Colonic mucosa (tissue), 4 donors: Measurements from ENCODE around the gene UQCR11. TPM values are rescaled to one million over a fixed set of nuclear protein-coding genes. Genes with fewer than 3 reads are reported as not detected.

Experiments
- DNase-seq: peaks from one replicate; pipeline ENCODE4 v3.0.0-alpha.2; 2020
- H3K27ac ChIP-seq: fragments of 200-600 bp; one replicate; pipeline ENCODE4 v1.8.0; 2021
- H3K27me3 ChIP-seq: fragments of 200-600 bp; one replicate; pipeline ENCODE4 v1.8.0; 2021
- H3K36me3 ChIP-seq: fragments of 200-600 bp; one replicate; pipeline ENCODE4 v1.8.0; 2021
- H3K4me1 ChIP-seq: fragments of 200-600 bp; one replicate; pipeline ENCODE4 v1.8.0; 2021; ENCODE audit warnings: mild to moderate bottlenecking
- H3K4me3 ChIP-seq: fragments of 200-600 bp; one replicate; pipeline ENCODE4 v1.8.0; 2021
- H3K9ac ChIP-seq, 2 donors: one replicate each; pipeline ENCODE4 v1.7.0; 2013; ENCODE audit warnings: control low read depth in 2 of 2, low read depth in 2 of 2, low read length in 2 of 2
- H3K9me3 ChIP-seq: fragments of 200-600 bp; one replicate; pipeline ENCODE4 v1.8.0; 2021
- intact Hi-C: fragments of 100-400 bp; cut with DNase I; formaldehyde crosslinking; loops from one replicate; pipeline ENCODE4 v1.14.1; 2022
- total RNA-seq, 2 donors: library from RNA; stranded (reverse); fragmentation: NEBNext Ultra II Directional in 1 of 2; extraction: Animal tissue kit (Norgen Biotek cat#: 25700) in 1 of 2; gene quantifications; one replicate each; pipeline ENCODE4 v1.2.1, GENCODE V29; 2021
- TF ChIP-seq, protein P1 (sequence below): fragments of 200-600 bp; IDR thresholded peaks from one replicate; pipeline ENCODE4 v1.8.0; 2022; ENCODE audit warnings: antibody characterized with exemption, mild to moderate bottlenecking
- donor health status: healthy.
- donor health status: DM: no; HTN: no; CAD: no.
- donor health status: DM: no; HTN: no; CAD: no.

Gene UQCR11
- total RNA-seq, 2 donors from 2014 or later, result 325 to 336 TPM

DNA sequence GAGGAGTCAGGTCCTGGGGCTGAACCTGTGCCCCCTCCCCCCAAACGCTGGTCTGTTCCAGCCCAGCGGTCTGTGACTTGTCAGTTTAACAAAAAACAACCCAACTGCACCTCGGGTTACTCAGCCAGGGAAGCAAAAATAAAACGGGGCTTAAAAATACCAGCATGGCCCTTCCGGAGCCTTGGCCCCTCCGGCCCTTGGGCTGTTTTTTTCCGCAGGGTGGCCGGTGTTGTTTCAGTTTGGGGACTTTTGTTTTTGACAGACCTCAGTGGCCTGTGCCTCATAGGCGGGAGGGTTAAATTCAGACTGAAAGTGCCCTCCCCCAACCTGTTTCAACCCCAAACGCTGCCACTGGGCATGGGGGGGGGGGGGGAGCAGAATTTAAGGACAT lies 43.2 kb upstream of the UQCR11 start:
- Histone ChIP-seq H3K4me3 (no peak overlapping the region), H3K36me3 (no peaks in the 10 kb centered on the region), H3K27ac (no peak overlapping the region), H3K9ac (no peak overlapping the region), H3K9me3 (no peaks in the 10 kb centered on the region), H3K4me1 (peaks cover 4% of the 10 kb centered on the region), H3K27me3 (no peaks in the 10 kb centered on the region)
- no peak for DNase-seq
- TF ChIP-seq, protein P1, sequence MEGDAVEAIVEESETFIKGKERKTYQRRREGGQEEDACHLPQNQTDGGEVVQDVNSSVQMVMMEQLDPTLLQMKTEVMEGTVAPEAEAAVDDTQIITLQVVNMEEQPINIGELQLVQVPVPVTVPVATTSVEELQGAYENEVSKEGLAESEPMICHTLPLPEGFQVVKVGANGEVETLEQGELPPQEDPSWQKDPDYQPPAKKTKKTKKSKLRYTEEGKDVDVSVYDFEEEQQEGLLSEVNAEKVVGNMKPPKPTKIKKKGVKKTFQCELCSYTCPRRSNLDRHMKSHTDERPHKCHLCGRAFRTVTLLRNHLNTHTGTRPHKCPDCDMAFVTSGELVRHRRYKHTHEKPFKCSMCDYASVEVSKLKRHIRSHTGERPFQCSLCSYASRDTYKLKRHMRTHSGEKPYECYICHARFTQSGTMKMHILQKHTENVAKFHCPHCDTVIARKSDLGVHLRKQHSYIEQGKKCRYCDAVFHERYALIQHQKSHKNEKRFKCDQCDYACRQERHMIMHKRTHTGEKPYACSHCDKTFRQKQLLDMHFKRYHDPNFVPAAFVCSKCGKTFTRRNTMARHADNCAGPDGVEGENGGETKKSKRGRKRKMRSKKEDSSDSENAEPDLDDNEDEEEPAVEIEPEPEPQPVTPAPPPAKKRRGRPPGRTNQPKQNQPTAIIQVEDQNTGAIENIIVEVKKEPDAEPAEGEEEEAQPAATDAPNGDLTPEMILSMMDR, result no peak
- intact Hi-C loops, result no loop called here

DNA sequence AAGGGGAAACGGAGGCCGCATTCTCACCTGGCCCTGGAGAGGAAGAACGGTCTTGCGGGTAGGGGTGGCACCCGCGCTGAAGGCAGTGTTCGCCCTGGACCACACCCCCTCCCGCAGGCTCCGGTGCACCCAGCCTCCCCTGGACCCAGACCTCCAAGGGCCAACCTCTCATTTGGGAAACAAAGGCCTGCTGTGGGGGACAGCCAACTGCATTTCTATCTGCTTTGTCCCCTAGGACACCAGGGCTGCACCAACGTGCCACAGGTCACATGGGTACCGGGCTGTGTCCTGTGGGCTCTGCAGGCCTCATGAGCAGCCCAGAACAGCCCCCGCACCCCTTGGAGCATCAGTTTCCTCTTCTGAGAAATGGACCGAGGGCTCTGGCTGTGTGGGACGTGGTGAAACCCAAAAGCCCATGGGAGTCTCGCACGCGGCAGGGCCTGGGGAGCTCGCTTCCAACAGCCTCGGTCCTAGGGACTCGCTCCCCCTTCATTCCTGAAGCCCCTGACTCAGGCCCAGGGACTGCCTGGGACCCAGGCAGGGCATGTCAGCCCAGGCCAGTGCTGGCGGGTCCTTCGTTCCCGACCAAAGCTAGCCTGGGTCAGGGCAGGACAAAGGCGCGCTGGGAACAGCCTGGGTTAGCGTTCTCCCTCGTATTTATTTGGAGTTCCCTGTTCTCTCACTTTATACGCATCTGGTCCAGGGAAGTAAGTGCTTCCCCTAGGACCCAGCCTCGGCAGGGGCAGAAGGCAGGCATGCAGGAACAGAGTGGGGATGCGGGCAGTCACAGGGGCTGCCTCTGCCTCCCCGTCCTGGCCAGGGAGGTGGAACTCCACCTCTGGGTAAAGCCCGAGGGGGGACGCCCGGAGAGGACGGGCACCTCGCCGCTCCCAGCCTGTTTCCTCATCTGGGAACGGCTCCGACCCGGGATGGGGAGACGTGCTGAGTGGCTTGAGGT lies 42.5 kb upstream of the UQCR11 start:
- no peaks in the 10 kb centered on the region for H3K27me3 ChIP-seq
- no peak for DNase-seq
- no peak overlapping the region for H3K27ac ChIP-seq
- intact Hi-C loops, result no loop called here
- no peaks in the 10 kb centered on the region for H3K9me3 ChIP-seq
- H3K4me1 ChIP-seq, result peaks cover 4% of the 10 kb centered on the region
- H3K36me3 ChIP-seq, result no peaks in the 10 kb centered on the region
- H3K4me3 ChIP-seq, result no peak overlapping the region
- TF ChIP-seq, protein P1, result no peak
- no peak overlapping the region for H3K9ac ChIP-seq

DNA sequence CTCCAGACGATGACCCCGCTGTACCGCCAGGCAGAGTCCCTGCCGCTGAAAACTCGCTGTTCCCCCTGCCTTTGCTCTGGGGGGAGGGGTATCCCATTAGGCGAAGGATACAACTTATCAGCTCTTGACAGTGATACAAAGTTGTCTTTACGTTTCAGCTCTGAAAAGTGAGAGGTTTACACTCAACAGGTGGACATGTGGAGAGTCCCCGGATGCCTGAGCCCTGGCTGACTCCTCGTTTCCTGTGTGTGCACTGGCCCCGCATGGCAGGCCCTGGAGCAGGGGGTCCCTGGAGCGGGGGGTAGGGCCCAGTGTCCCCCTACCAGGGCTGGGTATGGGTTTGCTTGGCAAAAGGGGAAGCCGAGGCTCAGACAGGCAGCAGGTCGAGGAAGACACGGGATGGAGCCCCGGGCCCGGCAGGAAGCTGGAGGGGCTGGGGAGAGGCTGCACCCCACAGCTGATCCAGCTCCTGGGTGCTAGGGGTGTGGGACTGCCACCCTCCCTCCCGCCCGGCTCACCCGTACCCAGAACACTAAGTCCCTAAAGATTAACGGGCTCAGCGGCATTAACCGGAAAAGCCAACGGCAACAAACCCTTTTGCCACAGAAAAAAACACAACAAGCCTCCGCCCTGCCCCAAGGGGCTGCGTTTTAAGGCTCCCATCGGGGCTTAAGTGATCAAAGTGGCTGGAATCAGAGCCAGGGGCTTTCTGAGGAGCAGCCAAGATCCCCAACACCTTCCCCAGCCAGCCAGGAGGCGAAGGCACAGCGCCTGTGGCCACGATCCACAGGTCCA lies 41.6 kb upstream of the UQCR11 start:
- peaks cover 4% of the 10 kb centered on the region for H3K4me1 ChIP-seq
- TF ChIP-seq, protein P1, result no peak
- H3K9me3 ChIP-seq, result no peaks in the 10 kb centered on the region
- no peaks in the 10 kb centered on the region for H3K36me3 ChIP-seq
- DNase-seq, result no peak
- no peak overlapping the region for H3K27ac ChIP-seq
- no peak overlapping the region for H3K4me3 ChIP-seq
- no peaks in the 10 kb centered on the region for H3K27me3 ChIP-seq
- no peak overlapping the region for H3K9ac ChIP-seq
- intact Hi-C loops, result no loop called here

DNA sequence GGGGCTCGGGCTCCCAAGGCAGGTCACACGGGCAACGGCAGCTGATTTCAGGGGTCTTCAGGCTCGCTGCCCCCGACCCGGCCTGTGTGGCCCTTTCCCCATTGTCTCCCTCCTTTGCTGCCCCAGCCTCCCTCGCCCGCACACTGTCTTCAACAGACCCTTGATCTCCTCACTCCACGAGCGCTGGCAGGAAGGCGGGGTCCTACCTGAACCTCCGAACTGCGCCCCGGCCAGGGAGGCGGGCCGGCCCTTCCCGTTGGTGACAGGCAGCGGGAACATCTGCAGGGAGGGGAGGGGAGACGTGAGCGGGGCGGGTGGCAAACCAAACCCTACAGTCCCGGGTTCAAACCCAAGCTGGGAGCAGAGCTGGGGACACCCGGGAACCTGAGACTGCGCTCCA lies 40.9 kb upstream of the UQCR11 start:
- Histone ChIP-seq H3K9ac (no peak overlapping the region), H3K36me3 (no peaks in the 10 kb centered on the region), H3K9me3 (no peaks in the 10 kb centered on the region), H3K4me1 (peaks cover 4% of the 10 kb centered on the region), H3K27me3 (no peaks in the 10 kb centered on the region), H3K27ac (no peak overlapping the region), H3K4me3 (no peak overlapping the region)
- intact Hi-C loops, result no loop called here
- no peak for DNase-seq
- TF ChIP-seq, protein P1, result no peak

DNA sequence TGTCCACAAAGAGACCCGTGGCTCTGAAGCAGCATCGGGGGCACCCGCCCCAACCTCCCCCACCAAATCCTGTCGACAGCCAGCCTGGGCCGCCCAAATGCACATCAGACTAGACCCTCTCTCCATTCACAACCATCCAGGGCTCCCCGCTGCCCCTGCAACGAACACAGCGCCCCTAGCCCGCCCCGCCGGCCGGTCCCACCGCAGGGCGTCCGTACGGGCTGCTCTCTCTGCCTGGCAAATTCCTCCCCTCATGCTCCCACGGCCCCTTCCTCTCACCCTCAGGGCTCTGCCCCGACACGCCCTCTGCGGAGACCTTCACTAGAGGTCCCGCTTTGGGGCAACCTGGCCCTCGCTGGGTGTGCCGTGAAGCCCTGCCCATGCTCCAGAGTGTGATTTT lies 40.0 kb upstream of the UQCR11 start:
- H3K27ac ChIP-seq, result no peak overlapping the region
- intact Hi-C loops, result no loop called here
- no peak overlapping the region for H3K4me3 ChIP-seq
- no peaks in the 10 kb centered on the region for H3K27me3 ChIP-seq
- H3K9me3 ChIP-seq, result no peaks in the 10 kb centered on the region
- H3K4me1 ChIP-seq, result peaks cover 1% of the 10 kb centered on the region
- H3K9ac ChIP-seq, result no peak overlapping the region
- no peaks in the 10 kb centered on the region for H3K36me3 ChIP-seq
- no peak for DNase-seq
- TF ChIP-seq, protein P1, result no peak
